Kidney (tissue), 14 donors: ENCODE measurements around the gene CLEC14A. TPM values are rescaled to one million over a fixed set of nuclear protein-coding genes. Genes with fewer than 3 reads are reported as not detected.
A peak's percentile ranks its signal among the peaks of the same experiment; 100 is the strongest.

ENCODE experiments used
- DNase-seq, 5 donors: peaks; one replicate each; pipeline ENCODE4 v3.0.0-alpha.2; 2013 to 2020
- FAIRE-seq: peaks from 2 replicates; lab custom pipeline; 2012; peaks lifted over from hg19 to GRCh38; lab: Jason Lieb, UNC
- H3K27ac ChIP-seq, 2 donors: one replicate each; pipeline ENCODE4 v1.7.0; 2013; ENCODE audit warnings: low read depth in 2 of 2, low read length in 2 of 2, inconsistent platforms in 1 of 2
- H3K27me3 ChIP-seq: one replicate; pipeline ENCODE4 v1.7.1; 2013; ENCODE audit warnings: low read length, inconsistent platforms; ENCODE audit not compliant: control insufficient read depth, insufficient read depth
- H3K36me3 ChIP-seq, 3 donors: one replicate each; pipeline versions ENCODE4 v1.7.0 to v1.7.1; 2013; ENCODE audit warnings: low read length in 3 of 3, control low read depth in 1 of 3, inconsistent platforms in 1 of 3; ENCODE audit not compliant: insufficient read depth in 3 of 3, control insufficient read depth in 2 of 3
- H3K4me1 ChIP-seq, 3 donors: one replicate each; pipeline versions ENCODE4 v1.7.0 to v1.7.1; 2013; ENCODE audit warnings: low read length in 3 of 3, inconsistent platforms in 1 of 3, low read depth in 1 of 3; ENCODE audit not compliant: control insufficient read depth in 2 of 3, insufficient read depth in 2 of 3
- H3K4me3 ChIP-seq, 3 donors: one replicate each; pipeline versions ENCODE4 v1.7.0 to v1.8.1; 2013; ENCODE audit warnings: low read length in 3 of 3, control low read depth in 1 of 3, inconsistent platforms in 1 of 3
- H3K9ac ChIP-seq, 3 donors: one replicate each; pipeline versions ENCODE4 v1.7.0 to v1.7.1; 2013; ENCODE audit warnings: low read length in 3 of 3, control low read depth in 1 of 3, inconsistent platforms in 1 of 3
- H3K9me3 ChIP-seq, 3 donors: one replicate each; pipeline versions ENCODE4 v1.7.0 to v1.7.1; 2013; ENCODE audit warnings: low read length in 3 of 3, control low read depth in 1 of 3, inconsistent platforms in 1 of 3; ENCODE audit not compliant: control insufficient read depth in 2 of 3, insufficient read depth in 1 of 3
- intact Hi-C: fragments of 100-400 bp; cut with DNase I; formaldehyde crosslinking; loops from one replicate; pipeline ENCODE4 v1.11.1; 2022
- polyA plus RNA-seq: library from polyadenylated mRNA; stranded (reverse); fragments of 350-450 nt; fragmentation: Illumina TruSeq; extraction: RNeasy Lipid Tissue Mini Kit (QIAGEN cat#74804); gene quantifications from one replicate; pipeline ENCODE4 v1.2.3, GENCODE V29; 2014; ENCODE audit warnings: low read depth, low replicate concordance; ENCODE audit not compliant: insufficient read depth
- total RNA-seq: library from RNA; stranded (reverse); fragmentation: NEBNext Ultra II Directional; extraction: Animal tissue kit (Norgen Biotek cat#: 25700); gene quantifications from one replicate; pipeline ENCODE4 v1.2.1, GENCODE V29; 2021
- TF ChIP-seq, protein P1 (sequence below): IDR thresholded peaks from 3 replicates; pipeline ENCODE4 v1.5.1; 2012; ENCODE audit warnings: mild to moderate bottlenecking, moderate library complexity, borderline replicate concordance; ENCODE audit not compliant: insufficient read depth; ENCODE audit errors: extremely low read depth
- donor health status: control.
- donor health status: control.
- donor health status: control.
- donor health status: control.
- donor health status: control.
- donor health status: DM: yes; HTN: yes; CAD: no.
- donor health status: Normal renal cell carcinoma (clear cell type).

CLEC14A gene
- total and polyA plus RNA-seq, 2 donors from 2014 or later, result 22.4 to 37.6 TPM

DNA sequence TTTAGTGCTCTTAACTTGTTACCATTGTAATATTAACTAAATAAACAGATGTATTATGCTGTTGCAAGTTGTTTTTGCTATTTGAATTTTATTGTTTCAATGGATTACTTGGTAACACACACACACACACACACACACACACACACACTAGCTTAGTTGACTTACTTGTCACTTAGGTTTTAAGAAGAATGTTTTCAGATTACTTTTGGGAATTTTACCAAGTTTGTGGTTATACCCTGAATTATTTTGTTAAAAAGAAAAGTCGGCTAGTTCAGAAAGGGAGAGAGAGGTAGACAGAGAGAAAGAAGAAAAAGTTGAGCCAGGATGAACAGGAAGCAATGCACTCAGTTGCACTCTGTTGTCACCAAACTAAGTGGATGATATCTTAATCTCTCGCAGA is 42.9 kb downstream of the CLEC14A start:
- H3K9me3 ChIP-seq, result no peaks in the 10 kb centered on the region
- DNase-seq (no peak), FAIRE-seq (no peak)
- H3K27me3 ChIP-seq, result peaks cover 31% of the 10 kb centered on the region
- H3K27ac ChIP-seq, result no peak overlapping the region
- intact Hi-C loops, result no loop called here
- TF ChIP-seq, protein P1, sequence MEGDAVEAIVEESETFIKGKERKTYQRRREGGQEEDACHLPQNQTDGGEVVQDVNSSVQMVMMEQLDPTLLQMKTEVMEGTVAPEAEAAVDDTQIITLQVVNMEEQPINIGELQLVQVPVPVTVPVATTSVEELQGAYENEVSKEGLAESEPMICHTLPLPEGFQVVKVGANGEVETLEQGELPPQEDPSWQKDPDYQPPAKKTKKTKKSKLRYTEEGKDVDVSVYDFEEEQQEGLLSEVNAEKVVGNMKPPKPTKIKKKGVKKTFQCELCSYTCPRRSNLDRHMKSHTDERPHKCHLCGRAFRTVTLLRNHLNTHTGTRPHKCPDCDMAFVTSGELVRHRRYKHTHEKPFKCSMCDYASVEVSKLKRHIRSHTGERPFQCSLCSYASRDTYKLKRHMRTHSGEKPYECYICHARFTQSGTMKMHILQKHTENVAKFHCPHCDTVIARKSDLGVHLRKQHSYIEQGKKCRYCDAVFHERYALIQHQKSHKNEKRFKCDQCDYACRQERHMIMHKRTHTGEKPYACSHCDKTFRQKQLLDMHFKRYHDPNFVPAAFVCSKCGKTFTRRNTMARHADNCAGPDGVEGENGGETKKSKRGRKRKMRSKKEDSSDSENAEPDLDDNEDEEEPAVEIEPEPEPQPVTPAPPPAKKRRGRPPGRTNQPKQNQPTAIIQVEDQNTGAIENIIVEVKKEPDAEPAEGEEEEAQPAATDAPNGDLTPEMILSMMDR, result no peak
- H3K36me3 ChIP-seq, result no peaks in the 10 kb centered on the region
- H3K9ac ChIP-seq, result no peak overlapping the region
- H3K4me1 ChIP-seq, result peaks cover 0 to 20% (median 6%) of the 10 kb centered on the region in 3 donors
- H3K4me3 ChIP-seq, result no peak overlapping the region

DNA sequence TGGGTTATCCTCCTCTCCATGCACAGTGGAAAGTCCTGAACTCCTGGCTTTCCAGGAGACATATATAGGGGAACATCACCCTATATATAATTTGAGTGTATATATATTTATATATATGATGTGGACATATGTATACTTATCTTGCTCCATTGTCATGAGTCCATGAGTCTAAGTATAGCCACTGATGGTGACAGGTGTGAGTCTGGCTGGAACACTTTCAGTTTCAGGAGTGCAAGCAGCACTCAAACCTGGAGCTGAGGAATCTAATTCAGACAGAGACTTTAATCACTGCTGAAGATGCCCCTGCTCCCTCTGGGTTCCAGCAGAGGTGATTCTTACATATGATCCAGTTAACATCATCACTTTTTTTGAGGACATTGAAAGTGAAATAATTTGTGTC is 43.8 kb downstream of the CLEC14A start:
- no peak for DNase-seq
- TF ChIP-seq, protein P1, result no peak
- Histone ChIP-seq H3K9ac (no peak overlapping the region), H3K27me3 (peaks cover 32% of the 10 kb centered on the region), H3K9me3 (no peaks in the 10 kb centered on the region), H3K4me1 (peaks cover 0 to 20% (median 6%) of the 10 kb centered on the region in 3 donors), H3K27ac (no peak overlapping the region), H3K36me3 (no peaks in the 10 kb centered on the region), H3K4me3 (no peak overlapping the region)
- intact Hi-C loops, result no loop called here
- FAIRE-seq, result no peak

DNA sequence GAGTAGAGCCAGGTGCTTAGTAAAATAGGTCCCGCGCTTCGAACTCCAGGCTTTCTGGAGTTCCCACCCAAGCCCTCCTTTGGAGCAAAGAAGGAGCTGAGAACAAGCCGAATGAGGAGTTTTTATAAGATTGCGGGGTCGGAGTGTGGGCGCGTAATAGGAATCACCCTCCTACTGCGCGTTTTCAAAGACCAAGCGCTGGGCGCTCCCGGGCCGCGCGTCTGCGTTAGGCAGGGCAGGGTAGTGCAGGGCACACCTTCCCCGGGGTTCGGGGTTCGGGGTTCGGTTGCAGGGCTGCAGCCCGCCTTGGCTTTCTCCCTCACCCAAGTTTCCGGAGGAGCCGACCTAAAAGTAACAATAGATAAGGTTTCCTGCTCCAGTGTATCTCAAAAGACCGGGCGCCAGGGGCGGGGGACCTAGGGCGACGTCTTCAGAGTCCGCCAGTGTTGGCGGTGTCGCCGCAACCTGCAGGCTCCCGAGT is 44.6 kb downstream of the CLEC14A start:
- DNase-seq, result peak in 2 of 5 donors; percentile 11 to 36
- no peak for FAIRE-seq
- no peaks in the 10 kb centered on the region for H3K36me3 ChIP-seq
- H3K9ac ChIP-seq, result no peak overlapping the region
- H3K4me3 ChIP-seq, result peak overlapping the region in 1 of 3 donors; percentile 49
- peaks cover 32% of the 10 kb centered on the region for H3K27me3 ChIP-seq
- no peaks in the 10 kb centered on the region for H3K9me3 ChIP-seq
- intact Hi-C loops, result no loop called here
- TF ChIP-seq, protein P1, result no peak
- no peak overlapping the region for H3K27ac ChIP-seq
- H3K4me1 ChIP-seq, result peaks cover 0 to 20% (median 6%) of the 10 kb centered on the region in 3 donors

DNA sequence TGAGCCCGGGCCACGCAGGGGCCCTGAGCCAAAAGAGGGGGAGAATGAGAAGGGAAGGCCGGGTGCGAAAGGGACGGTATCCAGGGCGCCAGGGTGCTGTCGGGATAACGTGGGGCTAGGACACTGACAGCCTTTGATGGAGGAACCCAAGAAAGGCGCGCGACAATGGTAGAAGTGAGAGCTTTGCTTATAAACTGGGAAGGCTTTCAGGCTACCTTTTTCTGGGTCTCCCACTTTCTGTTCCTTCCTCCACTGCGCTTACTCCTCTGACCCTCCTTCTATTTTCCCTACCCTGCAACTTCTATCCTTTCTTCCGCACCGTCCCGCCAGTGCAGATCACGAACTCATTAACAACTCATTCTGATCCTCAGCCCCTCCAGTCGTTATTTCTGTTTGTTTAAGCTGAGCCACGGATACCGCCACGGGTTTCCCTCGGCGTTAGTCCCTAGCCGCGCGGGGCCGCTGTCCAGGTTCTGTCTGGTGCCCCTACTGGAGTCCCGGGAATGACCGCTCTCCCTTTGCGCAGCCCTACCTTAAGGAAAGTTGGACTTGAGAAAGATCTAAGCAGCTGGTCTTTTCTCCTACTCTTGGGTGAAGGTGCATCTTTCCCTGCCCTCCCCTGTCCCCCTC is 45.2 kb downstream of the CLEC14A start:
- Histone ChIP-seq H3K36me3 (no peaks in the 10 kb centered on the region), H3K9me3 (peaks cover 0 to 3% (median 0%) of the 10 kb centered on the region in 3 donors), H3K9ac (no peak overlapping the region), H3K4me1 (peaks cover 0 to 20% (median 6%) of the 10 kb centered on the region in 3 donors), H3K27me3 (peaks cover 32% of the 10 kb centered on the region), H3K4me3 (peak overlapping the region; percentile 37 to 49 (median 42)), H3K27ac (no peak overlapping the region)
- FAIRE-seq (no peak), DNase-seq (peak; percentile 44 to 72 (median 66))
- TF ChIP-seq, protein P1, result no peak
- intact Hi-C loops, result no loop called here
